Measurements from ENCODE around the gene PHIP.

DNA sequence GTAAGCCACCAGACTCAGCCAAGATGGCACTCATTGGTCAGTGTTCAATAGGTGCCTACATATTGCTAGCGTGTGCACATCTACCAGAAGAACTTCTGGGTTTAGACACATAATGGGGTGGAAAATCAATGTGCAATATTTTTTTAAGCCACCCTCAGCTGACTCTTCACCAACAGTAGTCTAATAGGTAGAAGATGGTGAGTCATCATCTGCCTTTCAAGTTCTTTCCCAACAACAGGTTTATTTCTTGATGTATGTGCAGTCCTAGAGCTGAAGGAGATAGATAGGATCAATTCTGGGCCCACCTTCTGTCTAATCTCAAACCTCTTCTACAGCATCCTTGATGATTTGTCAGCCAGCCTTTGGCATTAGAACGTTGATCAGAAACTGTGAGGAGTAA is 169.4 kb downstream of the PHIP start:
- TF ChIP-seq, protein P1, sequence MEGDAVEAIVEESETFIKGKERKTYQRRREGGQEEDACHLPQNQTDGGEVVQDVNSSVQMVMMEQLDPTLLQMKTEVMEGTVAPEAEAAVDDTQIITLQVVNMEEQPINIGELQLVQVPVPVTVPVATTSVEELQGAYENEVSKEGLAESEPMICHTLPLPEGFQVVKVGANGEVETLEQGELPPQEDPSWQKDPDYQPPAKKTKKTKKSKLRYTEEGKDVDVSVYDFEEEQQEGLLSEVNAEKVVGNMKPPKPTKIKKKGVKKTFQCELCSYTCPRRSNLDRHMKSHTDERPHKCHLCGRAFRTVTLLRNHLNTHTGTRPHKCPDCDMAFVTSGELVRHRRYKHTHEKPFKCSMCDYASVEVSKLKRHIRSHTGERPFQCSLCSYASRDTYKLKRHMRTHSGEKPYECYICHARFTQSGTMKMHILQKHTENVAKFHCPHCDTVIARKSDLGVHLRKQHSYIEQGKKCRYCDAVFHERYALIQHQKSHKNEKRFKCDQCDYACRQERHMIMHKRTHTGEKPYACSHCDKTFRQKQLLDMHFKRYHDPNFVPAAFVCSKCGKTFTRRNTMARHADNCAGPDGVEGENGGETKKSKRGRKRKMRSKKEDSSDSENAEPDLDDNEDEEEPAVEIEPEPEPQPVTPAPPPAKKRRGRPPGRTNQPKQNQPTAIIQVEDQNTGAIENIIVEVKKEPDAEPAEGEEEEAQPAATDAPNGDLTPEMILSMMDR (conservative IDR thresholded peaks at IDR 0.05) = no peak
- TF ChIP-seq ZFX (IDR thresholded peaks at IDR 0.05) = no peak

Measured in C4-2B (cell line).